Measurements from ENCODE around the gene CYP1A2. TPM values are rescaled to one million over a fixed set of nuclear protein-coding genes. Genes with fewer than 3 reads are reported as not detected.
A peak's percentile ranks its signal among the peaks of the same experiment; 100 is the strongest.

CYP1A2 gene
- polyA plus RNA-seq, 3 donors: not detected

DNA sequence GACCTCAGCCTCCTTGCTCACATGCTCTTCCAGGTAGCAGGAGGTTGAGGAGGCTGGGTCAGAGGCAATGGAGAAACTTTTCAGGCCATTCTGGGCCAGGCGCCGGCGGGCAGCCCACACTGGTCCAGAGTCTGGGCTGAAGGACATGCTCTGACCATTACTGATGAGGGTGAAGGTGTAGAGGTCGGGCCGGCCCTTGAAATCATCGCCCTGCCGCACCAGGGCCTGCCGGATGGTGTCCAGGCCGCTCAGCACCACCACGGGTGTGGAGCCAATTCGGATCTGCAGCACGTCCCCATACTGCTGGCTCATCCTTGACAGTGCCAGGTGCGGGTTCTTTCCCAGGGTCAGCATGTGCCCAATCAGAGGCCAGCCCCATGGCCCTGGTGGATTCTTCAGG lies 26.1 kb upstream of the CYP1A2 start:
- no peak overlapping the region for H2AFZ ChIP-seq (ENCODE audit: insufficient read depth, low read depth, low read length, poor library complexity, severe bottlenecking)
- 95% methylated on average over 9 of the region's 13 CpGs for WGBS (ENCODE audit: insufficient coverage)

DNA sequence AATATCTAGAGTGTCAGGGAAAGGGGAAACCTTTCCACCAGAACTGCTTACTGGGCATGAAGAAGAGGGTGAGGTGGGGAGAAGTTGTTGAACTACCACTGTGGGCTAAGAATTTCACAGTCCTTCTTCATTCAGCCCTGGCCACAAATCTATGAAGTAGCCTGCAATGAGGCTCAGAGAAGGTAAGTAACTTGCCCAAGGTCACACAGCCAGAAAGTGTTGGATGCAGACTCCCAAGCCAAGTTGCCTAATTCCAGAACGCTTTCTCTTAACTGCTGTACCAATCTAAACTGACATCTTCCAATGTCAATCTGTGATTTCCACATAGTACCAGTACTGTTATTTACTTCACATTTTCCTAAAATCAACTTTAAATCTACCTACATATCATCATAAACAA lies 25.5 kb upstream of the CYP1A2 start:
- peaks cover 10% of the 10 kb centered on the region for H3K4me1 Mint-ChIP-seq
- no peaks in the 10 kb centered on the region for H3K79me2 ChIP-seq (ENCODE audit: insufficient read depth, low read length)
- H3K9me3 ChIP-seq (replicated peaks in 1 of 2; ENCODE audit: control insufficient read depth in 1 of 2, insufficient read depth in 1 of 2, low read length in 2 of 2): peaks cover 4 to 12% of the 10 kb centered on the region in 2 donors
- H3K4me3 Mint-ChIP-seq: no peak overlapping the region
- intact Hi-C loops (cut with micrococcal nuclease): no loop called here
- peaks cover 0 to 10% (median 3%) of the 10 kb centered on the region in 7 donors for H3K9me3 Mint-ChIP-seq
- H3K36me3 Mint-ChIP-seq: peaks cover 4% of the 10 kb centered on the region in 2 donors
- no peak overlapping the region for H3K27ac Mint-ChIP-seq
- no peak for DNase-seq
- peaks cover 13 to 15% of the 10 kb centered on the region in 2 donors for H3K4me1 ChIP-seq (ENCODE audit: control insufficient read depth in 1 of 2, insufficient read depth in 2 of 2, low read length in 2 of 2)
- no peak overlapping the region for H3K9ac ChIP-seq (ENCODE audit: insufficient read depth, low read length, poor library complexity, severe bottlenecking)
- peaks cover 39 to 59% (median 58%) of the 10 kb centered on the region in 3 donors for H3K27me3 Mint-ChIP-seq (ENCODE audit: low read depth in 3 of 3)
- H3K27ac ChIP-seq (ENCODE audit: low read depth in 1 of 2, low read length in 2 of 2): no peak overlapping the region
- H3K4me2 ChIP-seq (replicated peaks; ENCODE audit: extremely low read depth, low read length, poor library complexity, severe bottlenecking): no peak overlapping the region
- no peaks in the 10 kb centered on the region for H4K20me1 ChIP-seq (ENCODE audit: insufficient read depth, low read length)
- no peak overlapping the region for H3K4me3 ChIP-seq (replicated peaks in 1 of 3; ENCODE audit: low read depth in 2 of 3, low read length in 3 of 3)
- TF ChIP-seq, protein P1, sequence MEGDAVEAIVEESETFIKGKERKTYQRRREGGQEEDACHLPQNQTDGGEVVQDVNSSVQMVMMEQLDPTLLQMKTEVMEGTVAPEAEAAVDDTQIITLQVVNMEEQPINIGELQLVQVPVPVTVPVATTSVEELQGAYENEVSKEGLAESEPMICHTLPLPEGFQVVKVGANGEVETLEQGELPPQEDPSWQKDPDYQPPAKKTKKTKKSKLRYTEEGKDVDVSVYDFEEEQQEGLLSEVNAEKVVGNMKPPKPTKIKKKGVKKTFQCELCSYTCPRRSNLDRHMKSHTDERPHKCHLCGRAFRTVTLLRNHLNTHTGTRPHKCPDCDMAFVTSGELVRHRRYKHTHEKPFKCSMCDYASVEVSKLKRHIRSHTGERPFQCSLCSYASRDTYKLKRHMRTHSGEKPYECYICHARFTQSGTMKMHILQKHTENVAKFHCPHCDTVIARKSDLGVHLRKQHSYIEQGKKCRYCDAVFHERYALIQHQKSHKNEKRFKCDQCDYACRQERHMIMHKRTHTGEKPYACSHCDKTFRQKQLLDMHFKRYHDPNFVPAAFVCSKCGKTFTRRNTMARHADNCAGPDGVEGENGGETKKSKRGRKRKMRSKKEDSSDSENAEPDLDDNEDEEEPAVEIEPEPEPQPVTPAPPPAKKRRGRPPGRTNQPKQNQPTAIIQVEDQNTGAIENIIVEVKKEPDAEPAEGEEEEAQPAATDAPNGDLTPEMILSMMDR (IDR thresholded peaks at IDR 0.05): no peak
- peaks cover 31 to 47% of the 10 kb centered on the region in 2 donors for H3K27me3 ChIP-seq (ENCODE audit: control insufficient read depth in 2 of 2, insufficient read depth in 2 of 2, low read length in 2 of 2)
- no peak overlapping the region for H2AFZ ChIP-seq (ENCODE audit: insufficient read depth, low read depth, low read length, poor library complexity, severe bottlenecking)
- no peaks in the 10 kb centered on the region for H3K36me3 ChIP-seq (replicated peaks in 1 of 2; ENCODE audit: control insufficient read depth in 1 of 2, insufficient read depth in 2 of 2, low read length in 2 of 2)
- WGBS (ENCODE audit: insufficient coverage): 83% methylated on average over 1 of the region's 1 CpG

More for the DNA sequence above, 26.1 kb upstream of the CYP1A2 start:
- no peaks in the 10 kb centered on the region for H3K36me3 ChIP-seq (replicated peaks in 1 of 2; ENCODE audit: control insufficient read depth in 1 of 2, insufficient read depth in 2 of 2, low read length in 2 of 2)
- Mint-ChIP-seq H3K27me3 (ENCODE audit: low read depth in 3 of 3) (peaks cover 34 to 53% (median 52%) of the 10 kb centered on the region in 3 donors), H3K4me1 (peaks cover 10% of the 10 kb centered on the region), H3K9me3 (peaks cover 0 to 10% (median 3%) of the 10 kb centered on the region in 7 donors), H3K4me3 (peak overlapping the region in 1 of 2 donors; percentile 45), H3K27ac (no peak overlapping the region), H3K36me3 (peaks cover 4% of the 10 kb centered on the region in 2 donors)
- H3K27me3 ChIP-seq (ENCODE audit: control insufficient read depth in 2 of 2, insufficient read depth in 2 of 2, low read length in 2 of 2): peaks cover 31 to 41% of the 10 kb centered on the region in 2 donors
- no peak for DNase-seq
- H3K4me2 ChIP-seq (replicated peaks; ENCODE audit: extremely low read depth, low read length, poor library complexity, severe bottlenecking): no peak overlapping the region
- H3K27ac ChIP-seq (ENCODE audit: low read depth in 1 of 2, low read length in 2 of 2): no peak overlapping the region
- peaks cover 4 to 10% of the 10 kb centered on the region in 2 donors for H3K9me3 ChIP-seq (replicated peaks in 1 of 2; ENCODE audit: control insufficient read depth in 1 of 2, insufficient read depth in 1 of 2, low read length in 2 of 2)
- intact Hi-C loops (cut with micrococcal nuclease): no loop called here
- H3K4me3 ChIP-seq (replicated peaks in 1 of 3; ENCODE audit: low read depth in 2 of 3, low read length in 3 of 3): no peak overlapping the region
- H4K20me1 ChIP-seq (ENCODE audit: insufficient read depth, low read length): no peaks in the 10 kb centered on the region
- H3K79me2 ChIP-seq (ENCODE audit: insufficient read depth, low read length): no peaks in the 10 kb centered on the region
- TF ChIP-seq, protein P1 (IDR thresholded peaks at IDR 0.05): no peak
- H3K9ac ChIP-seq (ENCODE audit: insufficient read depth, low read length, poor library complexity, severe bottlenecking): no peak overlapping the region
- H3K4me1 ChIP-seq (ENCODE audit: control insufficient read depth in 1 of 2, insufficient read depth in 2 of 2, low read length in 2 of 2): peaks cover 13 to 15% of the 10 kb centered on the region in 2 donors

Measured in CD14-positive monocyte (primary cell).